ENCODE results near the gene GALR3. TPM values are rescaled to one million over a fixed set of nuclear protein-coding genes. Genes with fewer than 3 reads are reported as not detected.

The GALR3 gene
- total and polyA plus RNA-seq, 2 of the 8 experiments (the other 6 are each of a cell fraction or from before 2014, with no cell fraction given) = 0.84 to 1.1 TPM

DNA sequence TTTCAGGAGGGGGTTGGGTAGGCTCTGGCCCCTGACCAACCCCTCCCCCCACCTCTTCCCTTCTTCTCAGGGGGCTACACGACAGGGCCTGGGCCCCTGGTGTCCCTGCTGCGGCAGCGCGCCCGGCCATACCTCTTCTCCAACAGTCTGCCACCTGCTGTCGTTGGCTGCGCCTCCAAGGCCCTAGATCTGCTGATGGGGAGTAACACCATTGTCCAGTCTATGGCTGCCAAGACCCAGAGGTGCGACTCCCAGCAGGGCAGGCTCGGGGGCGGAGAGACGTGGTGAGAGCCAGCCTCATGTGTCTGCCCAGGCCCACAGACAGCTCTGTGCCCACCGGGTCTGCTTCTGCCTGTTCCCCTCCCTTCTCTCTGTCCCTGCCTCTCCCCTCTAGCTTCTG, 7.6 kb upstream of the GALR3 start:
- Histone ChIP-seq H2BK120ac (replicated peaks; ENCODE audit: low read depth, low read length) (no peak overlapping the region), H2BK5ac (ENCODE audit: low read depth, low read length) (no peak overlapping the region), H3K9me3 (ENCODE audit: insufficient read depth in 2 of 2, low read depth in 1 of 2, low read length in 1 of 2) (no peaks in the 10 kb centered on the region), H4K20me1 (replicated peaks in 1 of 2; ENCODE audit: control insufficient read depth in 1 of 2, insufficient read depth in 2 of 2, low read length in 2 of 2) (peaks cover 0 to 5% of the 10 kb centered on the region in 2 experiments), H3K4me2 (ENCODE audit: insufficient read depth in 1 of 2, low read depth in 2 of 2, low read length in 2 of 2) (no peak overlapping the region), H3K27me3 (replicated peaks in 1 of 4; ENCODE audit: control insufficient read depth in 3 of 4, extremely low read depth in 1 of 4, insufficient read depth in 3 of 4, low read length in 3 of 4) (peaks cover 0 to 23% (median 20%) of the 10 kb centered on the region in 4 experiments; a peak in 6 of 7 replicates), H3K9ac (replicated peaks in 1 of 4; ENCODE audit: extremely low read depth in 1 of 4, low read depth in 3 of 4, low read length in 3 of 4) (no peak overlapping the region), H3K23me2 (ENCODE audit: low read depth, low read length) (peaks cover 10% of the 10 kb centered on the region; the same call in 1 of the 2 replicates), H2BK15ac (ENCODE audit: low read length) (no peak overlapping the region), H3K27ac (ENCODE audit: low read depth, low read length) (no peak overlapping the region), H3K79me2 (ENCODE audit: control insufficient read depth in 1 of 2, insufficient read depth in 2 of 2, low read length in 2 of 2) (no peaks in the 10 kb centered on the region), H3K4me3 (ENCODE audit: extremely low read depth in 1 of 4, insufficient read depth in 2 of 4, low read depth in 3 of 4, low read length in 4 of 4) (no peak overlapping the region), H3K36me3 (ENCODE audit: control insufficient read depth in 2 of 4, insufficient read depth in 4 of 4, low read length in 3 of 4) (peaks cover 0 to 11% (median 5%) of the 10 kb centered on the region in 4 experiments; a peak in 5 of 8 replicates), H3K56ac (replicated peaks; ENCODE audit: insufficient read length, low read depth, low read length) (no peak overlapping the region), H3K79me1 (ENCODE audit: low read depth, low read length) (no peaks in the 10 kb centered on the region), H3K14ac (ENCODE audit: insufficient read length) (no peak overlapping the region), H4K8ac (ENCODE audit: extremely low read depth, insufficient read depth, low read length) (no peak overlapping the region; the same call in 1 of the 2 replicates), H2BK20ac (ENCODE audit: low read length) (no peak overlapping the region), H2AK5ac (ENCODE audit: low read depth, low read length) (no peak overlapping the region), H2BK12ac (ENCODE audit: low read depth, low read length) (no peak overlapping the region), H3K4ac (replicated peaks; ENCODE audit: insufficient read length, low read depth, low read length) (no peak overlapping the region), H3K23ac (ENCODE audit: insufficient read length) (no peak overlapping the region), H4K91ac (replicated peaks; ENCODE audit: insufficient read length, low read length) (no peak overlapping the region), H3K4me1 (replicated peaks in 1 of 4; ENCODE audit: control insufficient read depth in 3 of 4, insufficient read depth in 4 of 4, low read length in 3 of 4) (peaks cover 0 to 15% (median 12%) of the 10 kb centered on the region in 4 experiments; a peak in 6 of 7 replicates), H4K5ac (ENCODE audit: insufficient read length, low read depth, low read length) (no peak overlapping the region), H2AFZ (ENCODE audit: low read length) (no peak overlapping the region), H3K18ac (ENCODE audit: extremely low read depth, low read length) (no peak overlapping the region)
- no peak for TF ChIP-seq CHD2 (IDR thresholded peaks at IDR 0.05; ENCODE audit: low read length)
- no peak for TF ChIP-seq TAF1 (IDR thresholded peaks at IDR 0.05; ENCODE audit: low read depth, low read length)
- no peak for TF ChIP-seq JUND (IDR thresholded peaks at IDR 0.05; ENCODE audit: low read length)
- TF ChIP-seq, protein P1, sequence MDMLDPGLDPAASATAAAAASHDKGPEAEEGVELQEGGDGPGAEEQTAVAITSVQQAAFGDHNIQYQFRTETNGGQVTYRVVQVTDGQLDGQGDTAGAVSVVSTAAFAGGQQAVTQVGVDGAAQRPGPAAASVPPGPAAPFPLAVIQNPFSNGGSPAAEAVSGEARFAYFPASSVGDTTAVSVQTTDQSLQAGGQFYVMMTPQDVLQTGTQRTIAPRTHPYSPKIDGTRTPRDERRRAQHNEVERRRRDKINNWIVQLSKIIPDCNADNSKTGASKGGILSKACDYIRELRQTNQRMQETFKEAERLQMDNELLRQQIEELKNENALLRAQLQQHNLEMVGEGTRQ (IDR thresholded peaks at IDR 0.05; ENCODE audit: low read length) = no peak
- TF ChIP-seq SP1 (IDR thresholded peaks at IDR 0.05; ENCODE audit: low read depth, low read length) = no peak
- TF ChIP-seq KDM1A (IDR thresholded peaks at IDR 0.05; ENCODE audit: borderline replicate concordance, low read length) = no peak
- no peak for TF ChIP-seq SIRT6 (IDR thresholded peaks at IDR 0.05; ENCODE audit: low read length)
- TF ChIP-seq YY1 (IDR thresholded peaks at IDR 0.05; ENCODE audit: low read depth, low read length) = no peak
- TF ChIP-seq TBP (IDR thresholded peaks at IDR 0.05; ENCODE audit: low read depth, low read length) = no peak
- no peak for TF ChIP-seq CEBPB (IDR thresholded peaks at IDR 0.05; ENCODE audit: low read depth, low read length)
- no peak for TF ChIP-seq RAD21 (IDR thresholded peaks at IDR 0.05 in 1 of 2, conservative IDR thresholded peaks at IDR 0.05 in 1 of 2; ENCODE audit: low read depth in 2 of 2, low read length in 2 of 2)
- no peak for TF ChIP-seq PHF8 (conservative IDR thresholded peaks at IDR 0.05; ENCODE audit: low read depth, low read length)
- no peak for DNase-seq (ENCODE audit: low read depth in 1 of 2, low spot score in 2 of 2)
- 92% methylated on average over 12 of the region's 12 CpGs; no CpG with 5 or more reads in 1 of the 2 experiments for WGBS, 2 experiments (ENCODE audit: extremely low coverage in 1 of 2, insufficient coverage in 1 of 2, insufficient read length in 1 of 2, insufficient replicate concordance in 2 of 2, low coverage in 1 of 2, low lambda C conversion rate in 2 of 2, missing lambda C conversion rate in 1 of 2)
- ChIA-PET POLR2A (ENCODE audit: partially characterized antibody) (interaction anchor here (0.6 to 6.2 kb wide), 6 partner anchors 9 to 46 kb away, joined by 3 to 142 read pairs (median 4); partner anchors contain the start of genes ANKRD54 and GCAT), CTCF (ENCODE audit: partially characterized antibody) (interaction anchor here (0.6 to 7.7 kb wide), 10 partner anchors 8 to 179 kb away, joined by 3 to 80 read pairs (median 3); partner anchors contain the start of genes ANKRD54, GCAT and LGALS1)
- FAIRE-seq = no peak

Measured in H1 (cell line).